Pons (tissue), 1 donor: Measurements from ENCODE around the gene POLG.
A peak's percentile ranks its signal among the peaks of the same experiment; 100 is the strongest.

ENCODE experiments used
- DNase-seq: peaks from one replicate; pipeline ENCODE4 v3.0.0-alpha.2; 2016; ENCODE audit warnings: low spot score

The POLG gene

DNA sequence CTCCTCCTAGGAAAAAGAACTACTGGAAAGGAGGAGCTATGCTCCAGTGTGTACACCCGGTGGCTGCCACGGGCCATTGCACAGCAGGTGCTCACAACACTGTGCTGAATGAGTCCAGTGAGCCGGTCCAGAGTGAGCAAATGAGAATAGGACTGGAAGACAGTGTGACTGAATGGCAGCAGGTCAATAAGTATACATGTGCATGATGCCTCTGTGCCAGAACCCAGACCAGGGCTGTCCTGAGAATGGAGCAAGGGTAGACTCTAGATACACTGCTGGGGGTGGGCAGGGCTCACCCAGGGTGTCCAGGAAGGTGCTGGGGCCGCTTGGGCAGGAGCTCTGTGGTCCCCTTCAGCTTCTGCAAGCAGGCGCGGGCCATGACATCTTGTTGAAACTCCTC is 8.3 kb downstream of the POLG start:
- no peak for DNase-seq

DNA sequence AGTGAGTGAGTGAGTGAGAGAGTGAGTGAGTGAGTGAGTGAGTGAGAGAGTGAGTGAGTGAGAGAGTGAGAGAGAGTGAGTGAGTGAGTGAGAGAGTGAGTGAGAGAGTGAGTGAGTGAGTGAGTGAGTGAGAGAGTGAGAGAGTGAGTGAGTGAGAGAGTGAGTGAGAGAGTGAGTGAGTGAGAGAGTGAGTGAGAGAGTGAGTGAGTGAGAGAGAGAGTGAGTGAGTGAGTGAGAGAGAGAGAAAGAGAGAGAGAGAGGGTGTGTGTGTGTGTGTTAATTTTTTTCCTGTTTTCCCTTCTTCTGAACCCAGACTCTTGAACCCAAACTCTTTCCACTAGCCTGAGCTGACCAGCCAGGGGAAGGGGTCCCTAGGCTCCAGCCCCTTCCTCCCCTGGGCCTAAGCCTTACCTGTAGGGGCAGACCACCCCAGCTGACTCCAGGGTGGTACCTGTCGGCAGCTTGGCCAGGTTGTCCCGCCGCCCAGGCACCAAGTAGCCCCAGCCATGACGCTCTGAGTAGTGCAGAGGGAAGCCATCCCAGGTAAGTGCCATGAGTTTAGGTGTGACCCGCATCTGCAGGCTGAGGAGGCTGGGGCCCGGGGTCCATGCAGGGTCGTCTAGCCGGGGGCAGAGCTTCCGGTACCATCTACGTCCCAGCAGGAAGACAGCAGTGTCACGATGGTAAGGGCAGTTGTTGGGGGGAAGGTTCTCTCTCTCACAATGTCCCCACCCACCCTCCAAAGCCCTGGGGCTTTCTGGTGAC is 9.4 kb downstream of the POLG start:
- DNase-seq = no peak

DNA sequence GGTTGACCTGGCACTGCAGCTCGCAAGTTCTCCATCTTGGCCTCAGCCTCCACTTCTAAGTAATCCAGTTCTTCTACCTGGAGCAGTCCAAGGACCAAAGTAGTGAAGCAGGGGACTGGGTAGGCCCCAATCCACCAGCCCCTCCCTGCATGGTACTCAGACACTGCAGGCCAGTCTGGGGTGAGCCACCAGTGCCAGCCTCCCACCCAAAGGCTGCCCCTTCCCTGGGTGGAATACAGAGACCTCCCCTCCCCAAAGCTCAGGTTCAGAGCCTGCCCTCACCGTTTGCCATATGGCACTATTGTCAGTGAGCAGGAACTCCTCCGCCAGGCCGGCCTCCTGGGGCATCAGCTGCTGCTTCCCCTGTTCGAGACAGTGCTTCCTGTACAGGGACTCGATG is 10.8 kb downstream of the POLG start:
- DNase-seq = no peak

- no peak for DNase-seq
These were observed 11.8 kb downstream of the POLG start for GRCh38 chr15:89322822-89323221.

GRCh38 chr15:89321521-89322410 is 12.9 kb downstream of the POLG start:
- no peak for DNase-seq

DNA sequence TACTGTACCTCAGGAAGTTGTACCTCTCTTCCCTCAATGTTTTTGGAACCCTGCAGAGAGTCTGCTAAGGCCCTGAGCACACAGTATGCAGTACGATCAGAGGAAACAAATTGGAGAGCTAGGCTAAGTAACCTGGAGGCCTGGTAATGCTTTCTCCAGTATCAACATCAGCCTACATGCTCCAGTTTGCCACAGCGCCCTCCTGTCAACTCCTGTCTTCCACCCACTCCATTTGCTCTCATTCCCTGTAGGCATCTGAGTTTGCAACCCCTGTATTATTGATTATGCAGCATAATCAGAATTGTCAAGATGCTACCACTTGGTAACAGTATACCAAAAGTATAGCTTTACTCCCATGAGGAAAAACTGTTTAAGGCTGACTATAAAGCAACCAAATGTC is 14.4 kb downstream of the POLG start:
- no peak for DNase-seq

DNA sequence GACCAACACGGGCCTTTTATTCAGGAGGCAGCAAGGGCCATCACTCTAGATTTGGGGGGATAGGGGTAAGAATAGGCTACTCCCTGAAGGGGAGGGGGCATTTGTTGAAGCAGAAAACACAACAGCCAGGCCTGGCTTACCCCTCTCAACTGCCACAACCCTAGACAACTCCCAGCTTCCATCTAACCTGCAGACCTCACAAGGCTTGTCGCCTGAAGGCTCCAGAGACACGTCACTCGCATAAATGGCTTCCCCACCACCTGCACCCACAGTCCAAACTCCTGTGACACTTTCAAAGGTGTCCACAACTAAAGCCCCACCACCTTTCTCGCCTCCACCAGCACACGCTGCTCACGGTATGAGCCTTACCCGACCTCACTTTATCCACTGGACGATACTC is 14.9 kb downstream of the POLG start:
- no peak for DNase-seq

GRCh38 chr15:89317186-89317720 is 17.4 kb downstream of the POLG start:
- no peak for DNase-seq

DNA sequence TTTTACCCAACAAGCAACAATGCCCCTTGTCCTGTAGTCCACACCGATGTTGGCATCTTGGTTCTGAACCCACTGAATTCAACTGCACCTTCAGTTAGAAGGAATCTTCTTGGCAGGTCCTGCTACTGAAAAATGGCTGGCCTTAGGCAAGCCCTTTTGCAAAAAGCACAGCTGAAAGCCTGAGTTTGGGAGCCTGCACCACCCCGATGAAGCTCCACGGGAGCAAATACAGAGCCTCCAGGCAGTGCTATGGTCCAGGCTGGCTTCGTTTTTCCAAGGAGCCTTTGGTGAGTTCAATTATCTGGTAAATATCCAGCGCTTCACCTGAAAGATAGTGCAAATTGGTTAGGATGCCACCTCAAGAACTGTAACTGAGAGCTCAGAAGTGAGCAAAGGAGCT is 18.1 kb downstream of the POLG start:
- DNase-seq = no peak

DNA sequence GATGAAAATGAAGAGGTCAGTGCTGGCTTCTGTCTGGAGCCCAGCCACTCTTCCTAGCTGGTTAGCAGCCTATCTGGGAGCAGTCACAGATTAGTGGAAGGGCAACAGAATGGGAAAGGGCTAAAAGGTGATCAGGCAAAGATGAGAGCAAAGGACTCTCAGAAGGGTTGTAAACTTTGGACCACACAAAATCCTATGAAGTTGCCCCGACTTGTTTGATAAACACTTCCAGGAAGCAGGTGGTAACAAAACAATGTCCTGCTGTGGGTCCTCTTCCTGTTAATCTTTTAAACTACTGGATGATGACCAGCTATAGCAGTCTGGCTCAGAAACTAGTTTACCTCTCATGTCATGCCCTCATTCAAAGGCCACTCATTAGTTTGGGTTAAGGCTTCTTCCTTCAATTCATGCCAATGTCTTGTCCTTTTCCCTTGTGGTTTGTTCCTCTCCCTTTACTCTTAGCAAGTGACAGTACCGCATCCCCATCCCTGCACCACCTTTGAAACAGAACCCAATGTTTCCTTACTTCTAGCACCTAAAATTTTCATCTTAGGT is 19.2 kb downstream of the POLG start:
- DNase-seq = no peak

- no peak for DNase-seq
These were observed 24.6 kb downstream of the POLG start for GRCh38 chr15:89309993-89310392.

DNA sequence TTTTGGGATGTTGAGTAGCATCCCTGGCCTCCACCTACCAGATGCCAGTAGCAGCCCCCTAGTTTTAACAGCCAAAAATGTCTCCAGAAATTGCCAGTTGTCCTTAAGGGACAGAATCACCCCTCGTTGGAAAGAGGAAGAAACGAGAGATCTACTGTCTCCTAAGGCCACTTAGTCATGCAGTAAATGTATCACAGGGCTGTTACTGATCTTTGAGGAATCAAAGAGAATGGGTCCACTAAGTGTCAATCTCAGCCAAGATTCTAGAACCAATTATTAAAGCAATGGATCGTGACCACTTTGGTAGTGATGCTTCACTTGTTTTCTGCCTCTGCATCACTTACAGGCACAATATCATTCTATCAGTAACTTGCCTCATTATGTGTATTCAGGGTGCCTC is 26.4 kb downstream of the POLG start:
- DNase-seq = no peak

GRCh38 chr15:89307791-89308190 is 26.8 kb downstream of the POLG start:
- no peak for DNase-seq

GRCh38 chr15:89307046-89307587 is 27.5 kb downstream of the POLG start:
- peak; percentile 24 for DNase-seq

DNA sequence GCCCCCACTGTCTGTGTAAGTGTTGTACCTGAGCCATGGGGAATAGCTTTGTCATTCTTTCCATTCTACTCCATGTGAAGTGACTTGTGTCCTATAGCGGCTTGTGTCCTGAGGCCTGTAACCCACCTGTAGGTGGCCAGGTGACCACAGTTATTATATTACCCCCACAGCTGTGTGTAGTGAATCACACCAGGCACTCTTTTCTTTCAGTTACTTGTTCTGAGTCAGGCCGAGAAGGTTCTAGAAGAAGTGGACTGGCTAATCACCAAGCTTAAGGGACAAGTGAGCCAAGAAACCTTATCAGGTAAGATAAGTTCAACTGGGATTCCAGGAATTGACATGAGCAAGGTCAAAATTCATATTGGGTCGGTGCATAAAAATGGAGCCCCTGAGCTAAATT is 29.2 kb downstream of the POLG start:
- no peak for DNase-seq

DNA sequence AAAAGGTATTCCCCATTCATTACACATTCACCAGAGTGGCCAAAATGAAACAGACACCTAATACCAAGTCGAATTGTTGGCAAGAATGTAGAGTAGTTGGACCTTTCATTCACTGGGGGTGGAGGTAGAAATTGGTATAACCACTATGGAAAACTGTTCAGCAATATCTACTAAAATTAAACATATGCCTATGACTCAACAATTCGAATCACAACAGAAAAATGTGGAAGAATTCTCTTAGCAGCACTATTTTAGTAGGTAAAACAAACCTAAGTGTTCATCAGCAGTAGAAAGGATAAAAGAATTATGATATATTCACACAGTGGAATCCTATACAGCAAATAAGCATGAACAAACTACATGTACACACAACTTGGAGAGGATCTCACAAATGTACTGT is 30.6 kb downstream of the POLG start:
- no peak for DNase-seq

- no peak for DNase-seq
These were observed 33.1 kb downstream of the POLG start for GRCh38 chr15:89301304-89302089.

DNA sequence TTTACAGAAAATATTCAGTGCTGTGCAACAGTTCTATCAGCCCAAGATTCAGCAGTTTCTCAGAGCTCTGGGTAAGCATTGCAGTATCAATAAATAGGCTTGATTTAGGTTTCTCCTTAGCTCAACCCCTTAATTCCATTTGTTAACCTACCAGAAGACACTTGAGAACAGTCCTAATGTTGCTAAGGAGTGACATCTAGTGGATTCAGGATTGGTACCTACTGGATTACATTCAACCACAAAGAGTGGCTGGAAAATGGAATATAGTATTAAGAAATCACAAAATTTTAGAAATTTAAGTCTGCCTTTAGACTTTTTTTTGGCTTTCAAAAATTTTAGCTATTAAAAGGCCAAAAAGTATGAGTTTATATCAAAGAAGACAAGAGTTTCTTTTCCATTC is 34.7 kb downstream of the POLG start:
- DNase-seq = peak; percentile 81

DNA sequence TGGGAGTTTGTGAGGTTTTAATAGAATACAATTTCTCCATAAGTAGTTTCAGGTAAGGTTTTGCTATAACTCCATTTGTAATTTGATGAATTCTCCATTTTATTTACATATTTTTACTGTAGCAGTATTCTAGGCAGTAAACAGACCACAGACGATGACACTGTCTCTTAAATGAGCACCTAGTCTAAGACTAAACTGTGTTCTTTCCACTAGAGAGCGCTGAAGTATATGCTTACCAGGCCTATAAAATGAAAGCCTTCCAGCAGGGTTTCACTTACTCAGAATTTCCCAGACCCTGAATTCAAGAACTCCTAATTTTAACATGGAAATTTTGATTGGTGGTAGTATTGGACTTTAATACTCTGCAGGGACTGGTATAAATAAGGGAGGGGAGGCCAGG is 41.6 kb downstream of the POLG start:
- no peak for DNase-seq

DNA sequence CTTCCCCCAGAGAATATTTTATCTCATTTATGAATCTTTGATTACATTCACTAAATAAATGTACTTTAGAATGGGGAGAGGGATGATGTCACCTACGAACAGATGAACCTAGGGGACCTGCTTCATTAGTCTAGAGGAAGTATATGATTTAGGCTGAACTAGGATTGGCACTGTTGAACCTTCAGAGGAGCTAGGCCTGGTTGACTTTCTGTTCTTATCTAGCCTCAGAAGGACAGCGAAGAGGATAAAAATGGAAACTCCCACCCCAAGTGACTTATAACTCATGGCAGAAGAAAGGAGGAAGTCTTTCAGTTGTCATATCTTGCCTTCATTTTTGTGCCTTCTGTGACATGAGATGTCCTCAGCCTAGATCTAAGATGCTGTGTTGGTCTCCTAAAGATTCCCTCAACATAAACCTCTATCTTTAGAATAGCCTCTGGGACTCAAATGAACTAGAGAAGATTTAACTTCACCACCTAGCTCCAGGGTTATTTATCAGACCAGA is 42.6 kb downstream of the POLG start:
- DNase-seq = no peak

DNA sequence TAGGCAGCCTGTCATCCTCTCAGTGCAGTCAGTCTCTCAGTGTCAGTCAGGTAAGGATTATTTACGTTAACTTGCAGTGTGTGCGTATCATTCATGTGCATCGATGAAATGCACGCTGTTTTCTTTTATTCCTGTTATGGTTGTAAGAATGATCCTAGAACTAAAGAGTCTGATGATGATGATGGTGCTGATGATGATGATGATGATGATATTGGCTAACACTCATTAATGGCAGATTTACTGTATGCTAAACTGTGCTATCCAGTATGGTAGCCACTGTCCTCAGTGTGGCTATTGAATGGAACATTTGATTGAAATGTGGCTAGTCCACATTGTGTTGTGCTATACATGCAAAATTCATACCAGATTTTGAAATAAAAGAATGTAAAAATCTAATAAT is 51.4 kb downstream of the POLG start:
- no peak for DNase-seq

- no peak for DNase-seq
These were observed 52.0 kb downstream of the POLG start for GRCh38 chr15:89282631-89283030.
